Liver (tissue), 9 donors: ENCODE measurements around the gene BCL2. TPM values are rescaled to one million over a fixed set of nuclear protein-coding genes. Genes with fewer than 3 reads are reported as not detected.

Experiments
- DNase-seq: peaks from one replicate; pipeline ENCODE4 v3.0.0-alpha.2; 2017; ENCODE audit warnings: low spot score
- H3K27ac ChIP-seq, 2 donors: one replicate each; pipeline ENCODE4 v1.7.0; 2013; ENCODE audit warnings: inconsistent platforms in 2 of 2, low read length in 2 of 2, control low read depth in 1 of 2, low read depth in 1 of 2, mild to moderate bottlenecking in 1 of 2
- H3K27me3 ChIP-seq, 4 donors: one replicate each; pipeline versions ENCODE4 v1.6.1 to v1.7.0; 2013; ENCODE audit warnings: low read length in 3 of 4, inconsistent platforms in 1 of 4, mild to moderate bottlenecking in 1 of 4, moderate library complexity in 1 of 4; ENCODE audit not compliant: control insufficient read depth in 4 of 4, insufficient read depth in 4 of 4
- H3K36me3 ChIP-seq, 4 donors: one replicate each; pipeline versions ENCODE4 v1.6.1 to v1.7.0; 2013; ENCODE audit warnings: low read length in 3 of 4, mild to moderate bottlenecking in 3 of 4, low read depth in 1 of 4, moderate library complexity in 1 of 4; ENCODE audit not compliant: control insufficient read depth in 4 of 4, insufficient read depth in 3 of 4
- H3K4me1 ChIP-seq, 4 donors: one replicate each; pipeline versions ENCODE4 v1.6.1 to v1.7.0; 2013; ENCODE audit warnings: low read length in 3 of 4, mild to moderate bottlenecking in 3 of 4, moderate library complexity in 1 of 4; ENCODE audit not compliant: control insufficient read depth in 4 of 4, insufficient read depth in 4 of 4
- H3K4me3 ChIP-seq, 3 donors: one replicate each; pipeline versions ENCODE4 v1.6.1 to v1.7.0; 2013; ENCODE audit warnings: low read length in 3 of 3, control low read depth in 1 of 3, low read depth in 1 of 3, mild to moderate bottlenecking in 1 of 3
- H3K9ac ChIP-seq, 2 donors: one replicate each; pipeline ENCODE4 v1.7.0; 2013; ENCODE audit warnings: low read length in 2 of 2, mild to moderate bottlenecking in 2 of 2, moderate library complexity in 2 of 2, control low read depth in 1 of 2, low read depth in 1 of 2
- H3K9me3 ChIP-seq, 4 donors: one replicate each; pipeline versions ENCODE4 v1.6.1 to v1.7.0; 2013; ENCODE audit warnings: low read length in 3 of 4; ENCODE audit not compliant: control insufficient read depth in 4 of 4
- ATF3 ChIP-seq: IDR thresholded peaks from 2 replicates; pipeline ENCODE4 v1.6.1; 2016; ENCODE audit warnings: antibody characterized with exemption
- CTCF ChIP-seq: fragments of 150-350 bp; IDR thresholded peaks from 2 replicates; pipeline ENCODE4 v1.5.1; 2017; ENCODE audit warnings: improper control_type of control experiment, low read depth, low read length; ENCODE audit not compliant: missing input control
- EGR1 ChIP-seq, 2 donors: IDR thresholded peaks; 2 replicates each; pipeline ENCODE4 v1.6.1; 2016 to 2018; ENCODE audit warnings: antibody characterized with exemption in 2 of 2, low read depth in 2 of 2
- FOXA1 ChIP-seq: IDR thresholded peaks from 2 replicates; pipeline ENCODE4 v1.6.1; 2016; ENCODE audit warnings: antibody characterized with exemption
- FOXA2 ChIP-seq: IDR thresholded peaks from 2 replicates; pipeline ENCODE4 v1.6.1; 2016; ENCODE audit warnings: antibody characterized with exemption
- GABPA ChIP-seq, 2 donors: IDR thresholded peaks in 1 of 2; conservative IDR thresholded peaks in 1 of 2; 2 replicates each; pipeline ENCODE4 v1.6.1; 2016; ENCODE audit warnings: antibody characterized with exemption in 2 of 2, mild to moderate bottlenecking in 1 of 2, moderate library complexity in 1 of 2
- HNF4A ChIP-seq, 2 donors: conservative IDR thresholded peaks; 2 replicates each; pipeline ENCODE4 v1.6.1; 2016; ENCODE audit warnings: antibody characterized with exemption in 2 of 2, mild to moderate bottlenecking in 2 of 2
- HNF4G ChIP-seq: IDR thresholded peaks from 2 replicates; pipeline ENCODE4 v1.6.1; 2016; ENCODE audit warnings: antibody characterized with exemption
- JUND ChIP-seq, 2 donors: IDR thresholded peaks; 2 replicates each; pipeline ENCODE4 v1.6.1; 2016; ENCODE audit warnings: antibody characterized with exemption in 2 of 2
- MAX ChIP-seq: IDR thresholded peaks from 2 replicates; pipeline ENCODE4 v1.6.1; 2016; ENCODE audit warnings: antibody characterized with exemption
- NR2F2 ChIP-seq: IDR thresholded peaks from 2 replicates; pipeline ENCODE4 v1.6.1; 2016; ENCODE audit warnings: antibody characterized with exemption
- RAD21 ChIP-seq, 2 donors: IDR thresholded peaks; 2 replicates each; pipeline ENCODE4 v1.6.1; 2016; ENCODE audit warnings: antibody characterized with exemption in 2 of 2, mild to moderate bottlenecking in 2 of 2
- RXRA ChIP-seq, 2 donors: IDR thresholded peaks; 2 replicates each; pipeline ENCODE4 v1.6.1; 2017 to 2018; ENCODE audit warnings: antibody characterized with exemption in 2 of 2, mild to moderate bottlenecking in 1 of 2
- SP1 ChIP-seq: IDR thresholded peaks from 2 replicates; pipeline ENCODE4 v1.6.1; 2018; ENCODE audit warnings: antibody characterized with exemption, mild to moderate bottlenecking
- TAF1 ChIP-seq: conservative IDR thresholded peaks from 2 replicates; pipeline ENCODE4 v1.6.1; 2016; ENCODE audit warnings: antibody characterized with exemption, mild to moderate bottlenecking
- YY1 ChIP-seq: IDR thresholded peaks from 2 replicates; pipeline ENCODE4 v1.6.1; 2016; ENCODE audit warnings: antibody characterized with exemption, mild to moderate bottlenecking
- ZBTB33 ChIP-seq: IDR thresholded peaks from 2 replicates; pipeline ENCODE4 v1.6.1; 2016; ENCODE audit warnings: antibody characterized with exemption
- WGBS: extraction: QIAGEN DNeasy Blood & Tissue Kit; methylation state at CpG from one replicate; pipeline ENCODE4 v1.1.7; 2013; 5-methylcytosine and 5-hydroxymethylcytosine counted together
- polyA plus RNA-seq, 2 donors: library from polyadenylated mRNA; stranded (reverse) in 1 of 2; unstranded in 1 of 2; fragments of 200-250 nt in 1 of 2; fragments of >200 nt in 1 of 2; fragmentation: Nextera tagmentation in 1 of 2; extraction: Ambion mirVana in 1 of 2; gene quantifications; one replicate each; pipeline versions ENCODE4 v1.2.1 to v1.2.3, GENCODE V29; 2013 to 2015
- total RNA-seq, 2 donors: library from RNA; depleted of rRNA; stranded (reverse); fragments of >200 nt; gene quantifications; one replicate each; pipeline ENCODE4 v1.2.3, GENCODE V29; 2014
- TF ChIP-seq, protein P1 (sequence below): IDR thresholded peaks from 2 replicates; pipeline ENCODE4 v1.6.1; 2016; ENCODE audit warnings: antibody characterized with exemption, mild to moderate bottlenecking
- donor health status: healthy.
- donor health status: healthy.
- donor health status: healthy.
- donor health status: healthy.
- donor health status: healthy.

Gene BCL2
- total and polyA plus RNA-seq, 4 donors = 0.40 to 3.9 (median 1.4) TPM

GRCh38 chr18:63182861-63183260, 136.7 kb downstream of the BCL2 start:
- 45% methylated on average over 5 of the region's 5 CpGs for WGBS
- H3K27me3 ChIP-seq = no peaks in the 10 kb centered on the region
- H3K27ac ChIP-seq = no peak overlapping the region
- no peak overlapping the region for H3K4me3 ChIP-seq
- no peak overlapping the region for H3K9ac ChIP-seq
- no peak for DNase-seq
- TF ChIP-seq JUND (IDR thresholded peaks at IDR 0.05) = no peak
- no peak for TF ChIP-seq ATF3
- no peak for TF ChIP-seq HNF4A (conservative IDR thresholded peaks at IDR 0.05)
- TF ChIP-seq GABPA (IDR thresholded peaks at IDR 0.05 in 1 of 2, conservative IDR thresholded peaks at IDR 0.05 in 1 of 2) = no peak
- TF ChIP-seq MAX = no peak
- no peak for TF ChIP-seq TAF1
- no peak for TF ChIP-seq CTCF
- TF ChIP-seq HNF4G = no peak
- TF ChIP-seq, protein P1, sequence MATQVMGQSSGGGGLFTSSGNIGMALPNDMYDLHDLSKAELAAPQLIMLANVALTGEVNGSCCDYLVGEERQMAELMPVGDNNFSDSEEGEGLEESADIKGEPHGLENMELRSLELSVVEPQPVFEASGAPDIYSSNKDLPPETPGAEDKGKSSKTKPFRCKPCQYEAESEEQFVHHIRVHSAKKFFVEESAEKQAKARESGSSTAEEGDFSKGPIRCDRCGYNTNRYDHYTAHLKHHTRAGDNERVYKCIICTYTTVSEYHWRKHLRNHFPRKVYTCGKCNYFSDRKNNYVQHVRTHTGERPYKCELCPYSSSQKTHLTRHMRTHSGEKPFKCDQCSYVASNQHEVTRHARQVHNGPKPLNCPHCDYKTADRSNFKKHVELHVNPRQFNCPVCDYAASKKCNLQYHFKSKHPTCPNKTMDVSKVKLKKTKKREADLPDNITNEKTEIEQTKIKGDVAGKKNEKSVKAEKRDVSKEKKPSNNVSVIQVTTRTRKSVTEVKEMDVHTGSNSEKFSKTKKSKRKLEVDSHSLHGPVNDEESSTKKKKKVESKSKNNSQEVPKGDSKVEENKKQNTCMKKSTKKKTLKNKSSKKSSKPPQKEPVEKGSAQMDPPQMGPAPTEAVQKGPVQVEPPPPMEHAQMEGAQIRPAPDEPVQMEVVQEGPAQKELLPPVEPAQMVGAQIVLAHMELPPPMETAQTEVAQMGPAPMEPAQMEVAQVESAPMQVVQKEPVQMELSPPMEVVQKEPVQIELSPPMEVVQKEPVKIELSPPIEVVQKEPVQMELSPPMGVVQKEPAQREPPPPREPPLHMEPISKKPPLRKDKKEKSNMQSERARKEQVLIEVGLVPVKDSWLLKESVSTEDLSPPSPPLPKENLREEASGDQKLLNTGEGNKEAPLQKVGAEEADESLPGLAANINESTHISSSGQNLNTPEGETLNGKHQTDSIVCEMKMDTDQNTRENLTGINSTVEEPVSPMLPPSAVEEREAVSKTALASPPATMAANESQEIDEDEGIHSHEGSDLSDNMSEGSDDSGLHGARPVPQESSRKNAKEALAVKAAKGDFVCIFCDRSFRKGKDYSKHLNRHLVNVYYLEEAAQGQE = no peak
- TF ChIP-seq ZBTB33 = no peak
- no peak for TF ChIP-seq FOXA1
- no peak for TF ChIP-seq RXRA (IDR thresholded peaks at IDR 0.05)
- no peak for TF ChIP-seq YY1
- TF ChIP-seq FOXA2 = no peak
- TF ChIP-seq NR2F2 = no peak
- TF ChIP-seq EGR1 (IDR thresholded peaks at IDR 0.05; ENCODE audit: low read depth in 2 of 2) = no peak
- no peak for TF ChIP-seq RAD21 (IDR thresholded peaks at IDR 0.05)
- TF ChIP-seq SP1 = no peak
- no peaks in the 10 kb centered on the region for H3K36me3 ChIP-seq
- H3K9me3 ChIP-seq = no peaks in the 10 kb centered on the region
- H3K4me1 ChIP-seq = peaks cover 0 to 3% (median 0%) of the 10 kb centered on the region in 4 donors
